ENCODE measurements around the gene C17orf113.

GRCh38 chr17:42039794-42040763 lies 10.3 kb downstream of the C17orf113 start:
- TF ChIP-seq GATA3 (IDR thresholded peaks at IDR 0.05; ENCODE audit: low read depth, low read length) = no peak
- no peak for TF ChIP-seq GATA2 (IDR thresholded peaks at IDR 0.05; ENCODE audit: low read depth, low read length)

Measured in SH-SY5Y (cell line).